Gastrocnemius medialis (tissue), 4 donors: Measurements from ENCODE around the gene GLYR1.

Experiments
- POLR2A ChIP-seq, 2 donors: fragments of 450-650 bp; IDR thresholded peaks; one replicate each; pipeline ENCODE4 v1.6.1; 2017; ENCODE audit warnings: antibody characterized with exemption in 2 of 2, mild to moderate bottlenecking in 2 of 2, moderate library complexity in 2 of 2
- TF ChIP-seq, protein P1 (sequence below), 5 experiments: fragments of 450-650 bp in 3 of 5; fragments of 200-600 bp in 2 of 5; sonication (generic) in 2 of 5; IDR thresholded peaks in 4 of 5; conservative IDR thresholded peaks in 1 of 5; 1 replicate in 4 of 5; 2 replicates in 1 of 5; pipeline ENCODE4 v1.5.1; 2016 to 2019; ENCODE audit warnings: antibody characterized with exemption in 5 of 5, mild to moderate bottlenecking in 3 of 5, moderate library complexity in 3 of 5

- TF ChIP-seq, protein P1, sequence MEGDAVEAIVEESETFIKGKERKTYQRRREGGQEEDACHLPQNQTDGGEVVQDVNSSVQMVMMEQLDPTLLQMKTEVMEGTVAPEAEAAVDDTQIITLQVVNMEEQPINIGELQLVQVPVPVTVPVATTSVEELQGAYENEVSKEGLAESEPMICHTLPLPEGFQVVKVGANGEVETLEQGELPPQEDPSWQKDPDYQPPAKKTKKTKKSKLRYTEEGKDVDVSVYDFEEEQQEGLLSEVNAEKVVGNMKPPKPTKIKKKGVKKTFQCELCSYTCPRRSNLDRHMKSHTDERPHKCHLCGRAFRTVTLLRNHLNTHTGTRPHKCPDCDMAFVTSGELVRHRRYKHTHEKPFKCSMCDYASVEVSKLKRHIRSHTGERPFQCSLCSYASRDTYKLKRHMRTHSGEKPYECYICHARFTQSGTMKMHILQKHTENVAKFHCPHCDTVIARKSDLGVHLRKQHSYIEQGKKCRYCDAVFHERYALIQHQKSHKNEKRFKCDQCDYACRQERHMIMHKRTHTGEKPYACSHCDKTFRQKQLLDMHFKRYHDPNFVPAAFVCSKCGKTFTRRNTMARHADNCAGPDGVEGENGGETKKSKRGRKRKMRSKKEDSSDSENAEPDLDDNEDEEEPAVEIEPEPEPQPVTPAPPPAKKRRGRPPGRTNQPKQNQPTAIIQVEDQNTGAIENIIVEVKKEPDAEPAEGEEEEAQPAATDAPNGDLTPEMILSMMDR (IDR thresholded peaks at IDR 0.05 in 4 of 5, conservative IDR thresholded peaks at IDR 0.05 in 1 of 5): no peak
- no peak for TF ChIP-seq POLR2A (IDR thresholded peaks at IDR 0.05)
These were observed 20.1 kb downstream of the GLYR1 start for GRCh38 chr16:4826980-4827379.
